ENCODE measurements around the gene ZNF318.

ZNF318 gene

DNA sequence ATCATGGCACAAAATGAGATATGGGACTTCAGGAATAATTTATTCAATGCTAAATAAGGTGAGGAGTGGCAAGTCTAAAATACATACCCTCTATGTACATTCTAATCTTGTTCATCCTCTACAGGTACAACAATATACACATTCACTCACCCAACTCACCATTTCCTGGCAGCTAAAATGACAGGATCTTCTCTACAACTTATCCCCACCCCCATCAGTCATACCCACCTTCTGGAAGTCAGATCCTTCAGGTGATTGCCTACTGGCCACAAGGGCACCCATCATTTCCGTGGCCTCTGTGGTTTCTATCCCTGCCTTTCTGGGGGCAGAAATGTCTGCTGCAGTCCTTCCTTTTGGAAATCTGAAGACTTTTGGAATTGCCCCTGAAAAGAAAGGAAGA is 38.0 kb downstream of the ZNF318 start:
- intact Hi-C loops (cut with DNase I; ENCODE audit: low total_unique reads) = no loop called here
- H3K36me3 ChIP-seq = peaks cover 0 to 26% (median 4%) of the 10 kb centered on the region in 3 donors
- no peak overlapping the region for H3K27ac ChIP-seq

DNA sequence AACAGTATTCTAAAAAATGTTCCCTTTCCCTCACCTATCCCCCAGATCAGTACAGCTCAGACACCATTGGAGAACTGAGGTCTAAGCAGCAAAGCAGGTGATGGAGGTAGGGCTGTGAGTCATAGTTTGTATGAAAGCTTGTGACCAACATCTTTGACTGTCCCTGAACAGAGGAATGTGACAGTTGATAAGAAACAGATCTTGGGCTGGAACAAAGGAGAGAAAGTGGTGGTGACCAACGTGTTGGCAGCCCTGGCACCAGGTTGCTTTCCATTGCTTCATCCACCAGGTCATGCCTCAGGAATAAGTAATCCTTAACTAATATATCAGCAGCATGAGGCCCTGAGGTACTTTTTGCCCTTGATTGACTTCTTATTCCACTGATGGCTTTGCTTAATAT is 40.9 kb downstream of the ZNF318 start:
- Histone ChIP-seq H3K9me3 (no peaks in the 10 kb centered on the region), H3K4me1 (no peaks in the 10 kb centered on the region), H3K36me3 (peaks cover 2 to 24% (median 4%) of the 10 kb centered on the region in 3 donors), H3K27me3 (no peaks in the 10 kb centered on the region), H3K27ac (no peak overlapping the region), H3K4me3 (no peak overlapping the region)
- intact Hi-C loops (cut with DNase I; ENCODE audit: low total_unique reads) = no loop called here
- DNase-seq = no peak
- TF ChIP-seq, protein P1, sequence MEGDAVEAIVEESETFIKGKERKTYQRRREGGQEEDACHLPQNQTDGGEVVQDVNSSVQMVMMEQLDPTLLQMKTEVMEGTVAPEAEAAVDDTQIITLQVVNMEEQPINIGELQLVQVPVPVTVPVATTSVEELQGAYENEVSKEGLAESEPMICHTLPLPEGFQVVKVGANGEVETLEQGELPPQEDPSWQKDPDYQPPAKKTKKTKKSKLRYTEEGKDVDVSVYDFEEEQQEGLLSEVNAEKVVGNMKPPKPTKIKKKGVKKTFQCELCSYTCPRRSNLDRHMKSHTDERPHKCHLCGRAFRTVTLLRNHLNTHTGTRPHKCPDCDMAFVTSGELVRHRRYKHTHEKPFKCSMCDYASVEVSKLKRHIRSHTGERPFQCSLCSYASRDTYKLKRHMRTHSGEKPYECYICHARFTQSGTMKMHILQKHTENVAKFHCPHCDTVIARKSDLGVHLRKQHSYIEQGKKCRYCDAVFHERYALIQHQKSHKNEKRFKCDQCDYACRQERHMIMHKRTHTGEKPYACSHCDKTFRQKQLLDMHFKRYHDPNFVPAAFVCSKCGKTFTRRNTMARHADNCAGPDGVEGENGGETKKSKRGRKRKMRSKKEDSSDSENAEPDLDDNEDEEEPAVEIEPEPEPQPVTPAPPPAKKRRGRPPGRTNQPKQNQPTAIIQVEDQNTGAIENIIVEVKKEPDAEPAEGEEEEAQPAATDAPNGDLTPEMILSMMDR (IDR thresholded peaks at IDR 0.05) = no peak

More for the DNA sequence above, 38.0 kb downstream of the ZNF318 start:
- no peak for DNase-seq
- Histone ChIP-seq H3K4me1 (no peaks in the 10 kb centered on the region), H3K9me3 (no peaks in the 10 kb centered on the region), H3K27me3 (no peaks in the 10 kb centered on the region), H3K4me3 (no peak overlapping the region)
- TF ChIP-seq, protein P1 (IDR thresholded peaks at IDR 0.05) = no peak

DNA sequence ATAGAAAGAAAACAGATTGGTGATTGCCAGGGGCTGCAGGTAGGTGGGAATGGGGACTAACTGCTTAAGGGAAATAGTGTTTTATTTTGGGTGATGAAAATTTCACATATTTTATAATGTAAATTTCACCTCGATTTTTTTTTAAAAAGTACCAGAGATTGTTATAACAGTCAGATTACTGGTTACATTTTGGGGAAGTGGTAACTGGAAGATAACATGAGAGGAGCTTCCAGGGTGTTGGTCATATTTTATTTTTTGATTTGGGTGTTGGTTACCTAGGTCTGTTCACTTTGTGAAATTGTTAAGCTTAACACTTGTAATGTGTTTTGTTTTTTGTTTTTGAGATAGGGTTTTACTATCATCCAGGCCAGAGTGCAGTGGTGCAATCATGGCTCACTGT is 43.6 kb downstream of the ZNF318 start:
- H3K36me3 ChIP-seq = peaks cover under 1 to 24% (median 4%) of the 10 kb centered on the region in 3 donors

DNA sequence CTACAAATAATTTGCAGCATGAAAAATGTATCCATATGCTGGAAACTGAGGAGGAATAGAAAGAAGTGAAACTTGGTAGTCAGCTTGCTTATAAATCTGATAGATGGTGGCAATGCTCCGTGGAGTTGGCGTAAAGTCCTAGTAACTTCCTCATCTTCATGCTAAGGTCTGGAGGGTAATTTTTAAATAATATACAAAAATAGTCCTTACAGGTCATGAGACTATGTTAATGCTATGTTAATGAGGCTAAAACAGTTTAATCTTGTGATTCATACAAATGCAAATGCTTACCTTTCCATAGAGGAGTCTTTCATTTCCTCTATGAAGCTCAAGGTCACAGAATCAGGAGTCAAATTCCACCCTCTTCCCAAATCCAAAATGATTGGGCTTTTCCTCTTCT is 51.4 kb downstream of the ZNF318 start:
- intact Hi-C loops (cut with DNase I; ENCODE audit: low total_unique reads) = no loop called here
- Histone ChIP-seq H3K9me3 (no peaks in the 10 kb centered on the region), H3K4me1 (no peaks in the 10 kb centered on the region), H3K36me3 (no peaks in the 10 kb centered on the region), H3K27me3 (no peaks in the 10 kb centered on the region), H3K27ac (no peak overlapping the region), H3K4me3 (no peak overlapping the region)
- DNase-seq = no peak
- TF ChIP-seq, protein P1 (IDR thresholded peaks at IDR 0.05) = no peak

More for the DNA sequence above, 43.6 kb downstream of the ZNF318 start:
- intact Hi-C loops (cut with DNase I; ENCODE audit: low total_unique reads) = no loop called here
- Histone ChIP-seq H3K27ac (no peak overlapping the region), H3K4me1 (no peaks in the 10 kb centered on the region), H3K9me3 (no peaks in the 10 kb centered on the region), H3K27me3 (no peaks in the 10 kb centered on the region), H3K4me3 (no peak overlapping the region)
- TF ChIP-seq, protein P1 (IDR thresholded peaks at IDR 0.05) = no peak
- DNase-seq = no peak

DNA sequence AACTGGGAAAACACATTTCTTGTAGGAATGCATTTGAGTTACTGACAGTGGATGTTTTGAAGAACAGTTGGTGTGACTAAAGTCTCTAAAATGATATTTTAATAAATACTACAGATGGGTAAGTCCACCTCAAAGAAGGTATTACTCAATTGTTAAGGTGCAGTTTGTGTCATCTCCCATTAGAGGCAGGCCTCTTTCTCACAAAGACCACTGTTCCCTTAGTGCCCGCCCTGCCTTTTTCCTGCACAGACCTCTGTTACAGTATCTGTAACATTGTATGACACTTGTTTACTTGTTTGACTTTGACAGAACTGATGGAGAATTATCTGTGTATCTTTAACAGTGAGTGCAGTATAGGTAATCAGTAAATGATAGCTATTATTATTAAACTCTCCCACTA is 55.6 kb downstream of the ZNF318 start:
- TF ChIP-seq, protein P1 (IDR thresholded peaks at IDR 0.05) = no peak
- intact Hi-C loops (cut with DNase I; ENCODE audit: low total_unique reads) = no loop called here
- Histone ChIP-seq H3K4me1 (peaks cover 0 to 4% (median under 1%) of the 10 kb centered on the region in 4 donors), H3K4me3 (no peak overlapping the region), H3K36me3 (no peaks in the 10 kb centered on the region), H3K9me3 (no peaks in the 10 kb centered on the region), H3K27me3 (peaks cover 0 to 7% of the 10 kb centered on the region in 2 donors), H3K27ac (no peak overlapping the region)
- DNase-seq = no peak

DNA sequence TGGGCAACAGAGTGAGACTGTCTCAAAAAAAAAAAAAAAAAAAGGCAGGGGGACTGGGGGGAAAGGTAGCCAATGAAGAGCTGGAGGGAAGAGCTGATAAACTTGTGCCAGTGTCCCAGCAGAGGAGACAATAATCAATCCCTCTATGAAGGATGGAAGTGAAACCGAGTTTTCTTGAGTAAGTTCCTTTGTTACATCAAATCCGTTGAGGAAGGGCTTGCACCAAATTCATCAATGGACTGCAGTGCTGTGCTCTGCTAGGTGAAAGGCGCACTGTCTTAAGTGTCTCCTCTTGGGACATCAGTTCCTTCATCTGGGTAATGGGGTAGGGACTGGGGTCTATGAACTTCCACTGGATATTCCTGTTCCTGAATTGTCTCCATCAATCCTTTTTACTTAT is 57.8 kb downstream of the ZNF318 start:
- TF ChIP-seq, protein P1 (IDR thresholded peaks at IDR 0.05) = no peak
- Histone ChIP-seq H3K36me3 (no peaks in the 10 kb centered on the region), H3K4me3 (no peak overlapping the region), H3K4me1 (peaks cover 0 to 13% (median 7%) of the 10 kb centered on the region in 4 donors), H3K27ac (no peak overlapping the region), H3K9me3 (no peaks in the 10 kb centered on the region), H3K27me3 (peaks cover 0 to 23% of the 10 kb centered on the region in 2 donors)
- intact Hi-C loops (cut with DNase I; ENCODE audit: low total_unique reads) = no loop called here
- no peak for DNase-seq

Data from tibial artery (tissue), 4 donors.